PFSK-1 (cell line): ENCODE results near the gene MID2.

ENCODE experiments used
- FOXP2 ChIP-seq: optimal IDR thresholded peaks from 2 replicates; pipeline ENCODE3; 2011; ENCODE audit warnings: borderline replicate concordance, control low read depth, inconsistent platforms; ENCODE audit not compliant: insufficient read depth; ENCODE audit errors: extremely low read length, extremely low read depth
- POLR2AphosphoS5 ChIP-seq: IDR thresholded peaks from 2 replicates; pipeline ENCODE4 v1.6.1; 2012; ENCODE audit warnings: low read depth, mild to moderate bottlenecking, control low read depth, low read length, moderate library complexity
- REST ChIP-seq, 2 experiments: IDR thresholded peaks; 2 replicates each; pipeline versions ENCODE4 v1.6.1 to v1.8.0; 2011 to 2012; ENCODE audit warnings: low read depth in 2 of 2, low read length in 2 of 2, control low read depth in 1 of 2, inconsistent platforms in 1 of 2, mild to moderate bottlenecking in 1 of 2, moderate library complexity in 1 of 2; ENCODE audit not compliant: insufficient read depth in 1 of 2
- SIN3A ChIP-seq: IDR thresholded peaks from 2 replicates; pipeline ENCODE4 v1.6.1; 2012; ENCODE audit warnings: mild to moderate bottlenecking, low read length, moderate library complexity, borderline replicate concordance; ENCODE audit not compliant: insufficient read depth
- TAF1 ChIP-seq: IDR thresholded peaks from 2 replicates; pipeline ENCODE4 v1.6.1; 2012; ENCODE audit warnings: low read length, control low read depth, borderline replicate concordance; ENCODE audit not compliant: insufficient read depth

The MID2 gene

DNA sequence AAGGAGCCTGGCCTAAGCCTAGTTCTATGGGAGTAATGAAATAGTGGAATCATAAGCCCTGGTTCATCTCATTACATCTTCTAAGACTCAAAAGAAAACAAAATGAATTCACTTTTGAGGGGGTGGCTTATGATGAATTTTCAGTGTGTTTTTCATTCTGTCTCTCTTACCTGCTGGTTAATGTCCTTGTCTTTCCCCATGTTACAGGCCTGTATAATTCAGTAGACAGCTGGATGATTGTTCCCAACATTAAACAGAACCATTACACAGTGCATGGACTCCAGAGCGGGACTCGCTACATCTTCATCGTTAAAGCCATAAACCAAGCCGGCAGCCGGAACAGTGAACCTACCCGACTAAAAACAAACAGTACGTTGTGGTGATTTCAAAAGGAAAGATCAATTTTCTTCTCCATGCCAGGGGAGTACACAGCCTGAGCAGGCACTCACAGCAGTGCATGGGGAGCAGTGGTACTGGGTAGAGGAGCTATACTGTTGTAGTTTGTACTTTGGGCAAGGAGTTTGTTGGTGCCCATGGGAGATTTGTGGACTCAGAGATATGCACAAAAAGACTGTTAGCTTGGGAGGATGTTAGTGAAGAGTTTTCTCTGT lies 98.6 kb downstream of the MID2 start:
- TF ChIP-seq TAF1: no peak
- no peak for TF ChIP-seq REST (IDR thresholded peaks at IDR 0.05; ENCODE audit: insufficient read depth in 1 of 2, low read depth in 2 of 2, low read length in 2 of 2)
- TF ChIP-seq POLR2AphosphoS5: no peak
- no peak for TF ChIP-seq SIN3A
- no peak for TF ChIP-seq FOXP2

DNA sequence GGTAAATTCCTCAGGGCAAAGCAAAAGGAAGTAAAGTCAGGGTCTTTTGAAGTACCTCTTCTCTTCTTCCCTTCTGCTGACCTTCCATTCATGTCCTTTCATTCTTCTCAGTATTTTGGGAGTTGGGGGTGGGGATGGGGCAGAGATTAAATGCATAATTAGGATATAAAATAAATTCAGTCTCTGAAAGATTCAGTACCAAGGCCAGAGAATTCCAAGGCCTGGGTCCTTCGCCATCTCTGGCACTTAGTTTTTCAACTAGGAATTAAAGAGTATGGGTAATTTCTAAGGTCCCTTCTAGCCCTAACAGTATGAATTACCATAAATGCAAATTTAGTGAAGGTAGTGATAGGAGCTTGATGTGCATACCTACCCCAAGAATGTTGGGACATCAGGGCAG lies 108.6 kb downstream of the MID2 start:
- TF ChIP-seq TAF1: no peak
- TF ChIP-seq REST (IDR thresholded peaks at IDR 0.05; ENCODE audit: insufficient read depth in 1 of 2, low read depth in 2 of 2, low read length in 2 of 2): peak in 1 of 2 experiments; percentile 56; a peak in 1 of 4 replicates

DNA sequence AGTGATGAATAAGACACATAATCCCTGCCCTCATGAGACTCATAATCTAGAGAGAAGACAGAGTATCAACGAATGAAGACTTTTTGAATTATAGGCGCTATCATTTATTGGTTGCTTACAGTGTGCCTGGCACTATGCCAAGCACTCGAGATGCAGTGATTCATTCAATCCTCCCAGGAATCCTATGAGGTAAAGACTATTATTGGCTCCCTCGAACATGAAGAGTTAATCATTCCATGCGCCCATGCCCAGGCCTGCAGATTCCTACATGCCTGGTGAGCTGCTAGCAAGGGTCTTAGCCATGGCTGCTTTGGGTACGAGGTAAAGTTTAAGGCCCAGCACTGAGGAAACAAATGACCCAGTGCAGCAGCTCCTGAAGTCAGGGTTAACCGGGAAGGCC lies 109.5 kb downstream of the MID2 start:
- TF ChIP-seq SIN3A (no peak), TAF1 (no peak), FOXP2 (no peak), REST (IDR thresholded peaks at IDR 0.05; ENCODE audit: insufficient read depth in 1 of 2, low read depth in 2 of 2, low read length in 2 of 2) (no peak), POLR2AphosphoS5 (no peak)

DNA sequence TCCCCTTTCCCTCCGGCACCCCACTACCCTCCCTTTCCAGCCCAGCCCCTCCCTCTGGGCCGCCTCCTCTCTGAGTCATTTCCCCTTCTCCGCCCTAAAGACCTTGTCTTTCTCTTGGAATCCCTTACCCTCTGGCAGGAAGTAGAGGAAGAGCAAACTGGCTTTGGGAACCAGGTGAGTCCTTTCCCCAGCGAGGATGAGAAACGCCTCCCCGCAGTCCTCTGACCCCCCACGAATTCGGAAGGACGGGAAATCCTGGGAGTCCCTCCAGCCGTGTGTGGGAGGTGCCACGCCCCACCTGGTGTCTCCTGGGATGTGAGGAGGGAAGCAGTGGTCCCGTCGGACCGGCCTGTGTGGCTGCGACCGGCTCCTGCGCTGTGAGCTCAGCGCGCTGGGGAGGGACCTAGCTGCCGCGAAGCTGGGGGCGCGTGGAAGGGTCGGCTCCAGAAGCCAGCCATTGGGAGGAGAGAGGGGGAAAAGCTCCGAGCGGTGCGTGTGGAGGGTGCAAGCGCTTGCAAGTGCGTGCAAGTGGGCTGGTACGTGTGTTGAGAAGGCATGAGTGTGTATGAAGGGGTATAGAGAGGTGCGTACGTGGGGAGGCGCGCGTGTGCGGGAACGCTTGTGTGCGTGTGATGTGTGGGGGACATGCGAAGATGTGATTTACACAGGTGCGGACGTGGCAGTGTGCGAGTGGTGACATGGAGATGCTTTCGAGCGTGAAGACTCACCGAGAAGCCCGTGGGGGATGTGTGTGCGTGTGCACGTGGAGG lies 110.2 kb downstream of the MID2 start:
- no peak for TF ChIP-seq TAF1
- TF ChIP-seq FOXP2: no peak

GRCh38 chrX:107936434-107936730 lies 110.7 kb downstream of the MID2 start:
- TF ChIP-seq TAF1: no peak
- TF ChIP-seq FOXP2: no peak
- TF ChIP-seq REST (IDR thresholded peaks at IDR 0.05; ENCODE audit: insufficient read depth in 1 of 2, low read depth in 2 of 2, low read length in 2 of 2): no peak
- no peak for TF ChIP-seq SIN3A
- no peak for TF ChIP-seq POLR2AphosphoS5
